ENCODE measurements around the gene PPP1R37. TPM values are rescaled to one million over a fixed set of nuclear protein-coding genes. Genes with fewer than 3 reads are reported as not detected.

The PPP1R37 gene
- total and polyA plus RNA-seq, 2 donors (not counting 1 experiment from before 2014, with no cell fraction given), result 20.7 to 28.1 TPM

GRCh38 chr19:45146741-45147205 lies 53.8 kb downstream of the PPP1R37 start:
- peaks cover 0 to 6% (median 3%) of the 10 kb centered on the region in 4 experiments for H3K27me3 ChIP-seq (replicated peaks in 1 of 4; ENCODE audit: control extremely low read depth in 1 of 4, control insufficient read depth in 3 of 4, insufficient read depth in 4 of 4, low read length in 3 of 4)
- intact Hi-C loops (cut with micrococcal nuclease), result no loop called here
- no peak overlapping the region for H3K27ac ChIP-seq (ENCODE audit: low read length in 2 of 2)
- CTCF ChIA-PET, result no interaction called here
- no peaks in the 10 kb centered on the region for H4K20me1 ChIP-seq (ENCODE audit: control insufficient read depth, insufficient read depth, low read length, poor library complexity, severe bottlenecking)
- H3K4me2 ChIP-seq (replicated peaks; ENCODE audit: low read depth, low read length, poor library complexity, severe bottlenecking), result no peak overlapping the region
- peaks cover 0 to 15% of the 10 kb centered on the region in 2 experiments for H3K36me3 ChIP-seq (replicated peaks in 1 of 2; ENCODE audit: control extremely low read depth in 1 of 2, control insufficient read depth in 1 of 2, extremely low read depth in 1 of 2, insufficient read depth in 2 of 2, low read length in 1 of 2)
- Mint-ChIP-seq H3K4me1 (peaks cover 4% of the 10 kb centered on the region), H3K4me3 (no peak overlapping the region), H3K27ac (no peak overlapping the region), H3K9me3 (ENCODE audit: insufficient read depth) (no peaks in the 10 kb centered on the region), H3K27me3 (peaks cover 3% of the 10 kb centered on the region)
- TF ChIP-seq CTCF (IDR thresholded peaks at IDR 0.05), result no peak
- TF ChIP-seq EZH2 (IDR thresholded peaks at IDR 0.05; ENCODE audit: borderline replicate concordance, insufficient read depth, low read depth, low read length, poor library complexity, severe bottlenecking), result no peak
- ATAC-seq (ENCODE audit: low read depth), result no peak
- no peak overlapping the region for H3K9ac ChIP-seq (ENCODE audit: low read length)
- WGBS (ENCODE audit: insufficient coverage), result 97% methylated on average over 17 of the region's 18 CpGs
- H3K79me2 ChIP-seq (ENCODE audit: control insufficient read depth, insufficient read depth, low read length), result no peaks in the 10 kb centered on the region
- no peak overlapping the region for H2AFZ ChIP-seq (ENCODE audit: insufficient read depth, low read depth, low read length, poor library complexity, severe bottlenecking)
- DNase-seq, result no peak
- no peak overlapping the region for H3K4me3 ChIP-seq (ENCODE audit: control extremely low read depth in 1 of 5, extremely low read depth in 1 of 5, insufficient read depth in 1 of 5, low read depth in 2 of 5, low read length in 4 of 5)
- H3K9me3 ChIP-seq (ENCODE audit: control extremely low read depth in 1 of 3, control insufficient read depth in 2 of 3, insufficient read depth in 1 of 3, low read length in 2 of 3), result peaks cover 0 to 7% (median 0%) of the 10 kb centered on the region in 3 donors
- peaks cover under 1 to 5% of the 10 kb centered on the region in 2 donors for H3K4me1 ChIP-seq (ENCODE audit: control insufficient read depth in 2 of 2, insufficient read depth in 2 of 2, low read length in 2 of 2)
- POLR2A ChIA-PET, result no interaction called here

- TF ChIP-seq EZH2 (IDR thresholded peaks at IDR 0.05; ENCODE audit: borderline replicate concordance, insufficient read depth, low read depth, low read length, poor library complexity, severe bottlenecking) (no peak), CTCF (IDR thresholded peaks at IDR 0.05) (no peak)
- ATAC-seq (ENCODE audit: low read depth) (no peak), DNase-seq (no peak)
- intact Hi-C loops (cut with micrococcal nuclease), result no loop called here
- H3K79me2 ChIP-seq (ENCODE audit: control insufficient read depth, insufficient read depth, low read length), result no peaks in the 10 kb centered on the region
- WGBS (ENCODE audit: insufficient coverage), result 95% methylated on average over 16 of the region's 18 CpGs
- no peak overlapping the region for H3K4me3 ChIP-seq (ENCODE audit: control extremely low read depth in 1 of 5, extremely low read depth in 1 of 5, insufficient read depth in 1 of 5, low read depth in 2 of 5, low read length in 4 of 5)
- Mint-ChIP-seq H3K27me3 (peaks cover 8% of the 10 kb centered on the region), H3K9me3 (ENCODE audit: insufficient read depth) (no peaks in the 10 kb centered on the region), H3K4me1 (peaks cover 9% of the 10 kb centered on the region), H3K27ac (no peak overlapping the region), H3K4me3 (no peak overlapping the region)
- no peak overlapping the region for H3K9ac ChIP-seq (ENCODE audit: low read length)
- ChIA-PET POLR2A (no interaction called here), CTCF (interaction anchor here (1.3 kb wide), 1 partner anchor 11 kb away, joined by 3 read pairs; no protein-coding TSS in a partner anchor)
- no peak overlapping the region for H3K27ac ChIP-seq (ENCODE audit: low read length in 2 of 2)
- peaks cover 10 to 18% of the 10 kb centered on the region in 2 donors for H3K4me1 ChIP-seq (ENCODE audit: control insufficient read depth in 2 of 2, insufficient read depth in 2 of 2, low read length in 2 of 2)
- H3K9me3 ChIP-seq (ENCODE audit: control extremely low read depth in 1 of 3, control insufficient read depth in 2 of 3, insufficient read depth in 1 of 3, low read length in 2 of 3), result peaks cover 0 to 16% (median 0%) of the 10 kb centered on the region in 3 donors
- H3K36me3 ChIP-seq (replicated peaks in 1 of 2; ENCODE audit: control extremely low read depth in 1 of 2, control insufficient read depth in 1 of 2, extremely low read depth in 1 of 2, insufficient read depth in 2 of 2, low read length in 1 of 2), result peaks cover 0 to 10% of the 10 kb centered on the region in 2 experiments
- no peaks in the 10 kb centered on the region for H4K20me1 ChIP-seq (ENCODE audit: control insufficient read depth, insufficient read depth, low read length, poor library complexity, severe bottlenecking)
- no peak overlapping the region for H3K4me2 ChIP-seq (replicated peaks; ENCODE audit: low read depth, low read length, poor library complexity, severe bottlenecking)
- H3K27me3 ChIP-seq (replicated peaks in 1 of 4; ENCODE audit: control extremely low read depth in 1 of 4, control insufficient read depth in 3 of 4, insufficient read depth in 4 of 4, low read length in 3 of 4), result peaks cover 0 to 17% (median 4%) of the 10 kb centered on the region in 4 experiments
- H2AFZ ChIP-seq (ENCODE audit: insufficient read depth, low read depth, low read length, poor library complexity, severe bottlenecking), result no peak overlapping the region
Observed at GRCh38 chr19:45147835-45148676, 55.1 kb downstream of the PPP1R37 start.
